ENCODE measurements around the gene FGD3.

The FGD3 gene

DNA sequence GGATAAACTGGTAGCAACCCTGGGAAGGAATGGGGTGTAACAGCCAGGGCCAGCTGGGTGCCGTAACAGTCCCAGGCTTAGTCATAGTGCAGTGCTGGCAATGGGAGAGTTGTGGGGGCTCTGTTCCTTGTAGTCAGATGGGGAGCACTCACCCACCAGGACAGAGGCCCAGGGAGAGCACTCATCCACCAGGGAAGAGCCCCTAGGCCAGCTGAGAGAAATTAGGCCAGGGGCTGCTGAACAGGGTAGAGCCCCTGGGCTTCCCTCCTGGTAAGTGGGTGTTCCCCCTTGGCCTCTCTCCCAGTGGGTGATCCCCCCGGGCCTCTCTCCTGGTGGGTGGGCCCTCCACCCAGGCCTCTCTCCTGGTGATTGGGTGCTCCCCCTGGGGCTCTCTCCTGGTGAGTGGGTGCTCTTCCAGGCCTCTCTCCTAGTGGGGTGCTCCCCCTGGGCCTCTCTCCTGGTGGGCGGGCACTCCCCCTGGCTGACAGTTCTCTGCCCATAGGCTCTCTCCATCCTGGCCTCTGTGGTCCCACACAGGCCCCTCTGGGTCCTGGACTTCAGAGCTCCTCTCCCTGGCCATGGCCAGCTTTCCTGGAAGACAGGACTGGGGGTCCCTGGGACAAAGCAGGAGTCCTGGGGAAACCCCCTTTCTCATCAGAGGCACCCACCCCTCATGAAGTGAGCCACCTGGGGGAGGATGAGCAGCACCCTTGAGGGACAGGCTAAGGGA lies 13.4 kb downstream of the FGD3 start:
- no peak for DNase-seq

DNA sequence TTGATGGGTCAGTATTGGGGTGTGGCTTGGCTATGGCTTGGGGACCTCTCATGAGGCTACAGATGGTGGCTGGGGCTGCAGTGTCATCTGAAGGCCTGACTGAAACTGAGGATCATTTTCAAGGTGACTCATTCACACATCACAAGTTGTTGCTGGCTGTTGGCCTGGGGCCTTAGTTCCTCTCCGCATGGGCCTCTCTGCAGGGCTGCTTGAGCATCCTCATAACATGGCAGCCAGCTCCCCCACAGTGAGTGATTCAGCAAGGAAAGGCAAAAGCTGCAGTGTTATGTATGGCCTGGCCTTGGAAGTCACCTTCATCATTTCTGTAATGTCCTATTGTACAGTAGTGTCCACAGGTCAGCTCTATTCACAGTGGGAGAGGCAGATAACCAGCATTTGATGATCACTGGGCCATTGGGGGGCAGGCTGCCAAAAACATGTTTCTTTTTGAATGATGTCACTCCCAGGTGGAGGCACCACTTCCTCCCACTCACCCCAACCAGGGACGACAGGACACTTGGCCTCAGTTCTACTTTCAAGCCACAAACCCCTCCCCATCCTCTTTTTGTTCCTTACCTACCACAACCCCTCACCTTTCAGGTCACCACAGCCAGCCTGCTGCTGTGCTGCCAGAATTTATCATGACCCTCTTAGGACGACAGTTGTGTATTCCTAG lies 14.4 kb downstream of the FGD3 start:
- no peak for DNase-seq

DNA sequence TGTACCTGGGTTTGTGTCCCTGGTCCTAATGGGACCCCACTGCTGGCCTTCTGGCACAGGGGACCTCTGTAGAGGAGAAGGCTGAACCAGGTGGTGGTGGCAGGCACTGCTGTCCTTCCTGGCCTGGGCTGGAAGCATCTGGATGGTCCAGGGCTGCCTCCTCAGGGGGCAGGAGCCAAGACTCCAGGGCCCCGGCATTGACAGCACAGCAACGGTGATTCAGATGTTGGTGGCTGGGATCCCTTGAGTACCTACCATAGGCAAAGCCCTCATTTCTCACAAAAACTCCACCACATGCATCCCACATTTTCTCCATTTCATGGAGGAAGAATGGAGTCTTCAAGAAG lies 15.0 kb downstream of the FGD3 start:
- no peak for DNase-seq

DNA sequence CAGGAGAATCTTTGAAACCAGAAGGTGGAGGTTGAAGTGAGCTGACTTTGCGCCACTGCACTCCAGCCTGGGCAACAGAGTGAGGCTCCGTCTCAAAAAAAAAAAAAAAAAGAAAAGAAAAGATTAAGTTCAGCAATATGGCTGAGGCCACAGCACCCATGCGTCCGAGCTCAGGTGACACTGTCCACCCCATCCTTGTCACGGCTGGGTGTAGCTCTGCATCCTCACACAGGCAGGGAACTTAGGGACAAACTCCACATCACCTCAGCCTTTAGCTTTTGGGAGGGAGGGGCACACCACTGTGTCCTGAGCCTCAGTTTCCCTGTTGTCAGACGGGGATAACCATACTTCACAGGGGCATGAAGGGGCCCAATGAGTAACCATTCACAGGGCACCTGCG lies 15.5 kb downstream of the FGD3 start:
- no peak for DNase-seq

DNA sequence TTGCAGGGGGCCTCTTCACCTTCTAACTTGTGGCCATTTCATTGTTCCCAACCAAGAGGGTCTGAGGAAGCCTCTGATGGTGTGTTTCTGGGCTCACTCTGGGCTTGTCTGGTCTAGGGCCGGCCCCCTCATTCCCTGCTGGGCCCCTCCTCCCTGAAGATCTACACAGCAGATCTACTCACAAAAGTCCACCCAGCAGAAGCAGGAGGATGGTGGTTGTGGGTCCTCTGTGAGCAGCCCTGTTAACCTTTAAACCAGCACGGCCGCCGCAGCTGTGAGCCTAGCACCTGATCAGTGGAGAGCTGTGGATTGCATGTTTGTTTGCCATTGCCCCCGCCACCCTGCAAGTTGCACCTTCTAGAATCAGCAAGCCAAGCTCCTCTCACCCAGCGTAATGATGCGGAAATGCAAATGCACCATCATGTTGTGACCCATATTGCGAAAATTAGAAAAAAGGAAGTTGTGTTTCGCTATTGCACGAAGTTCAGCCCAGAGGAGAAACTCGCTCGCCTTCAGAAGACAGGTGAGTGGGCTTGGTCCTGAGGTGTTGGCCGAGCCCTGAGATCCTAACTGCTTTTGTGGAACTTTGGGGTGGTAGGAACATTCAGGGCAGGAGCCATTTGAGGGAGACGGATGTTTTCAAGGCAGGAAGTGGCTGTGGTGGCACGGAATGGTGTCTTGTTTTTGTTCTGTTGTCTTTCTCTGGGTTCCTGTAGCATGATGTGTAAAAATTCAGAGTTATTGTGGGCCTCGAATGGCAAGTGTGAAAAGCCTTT lies 16.7 kb downstream of the FGD3 start:
- no peak for DNase-seq

DNA sequence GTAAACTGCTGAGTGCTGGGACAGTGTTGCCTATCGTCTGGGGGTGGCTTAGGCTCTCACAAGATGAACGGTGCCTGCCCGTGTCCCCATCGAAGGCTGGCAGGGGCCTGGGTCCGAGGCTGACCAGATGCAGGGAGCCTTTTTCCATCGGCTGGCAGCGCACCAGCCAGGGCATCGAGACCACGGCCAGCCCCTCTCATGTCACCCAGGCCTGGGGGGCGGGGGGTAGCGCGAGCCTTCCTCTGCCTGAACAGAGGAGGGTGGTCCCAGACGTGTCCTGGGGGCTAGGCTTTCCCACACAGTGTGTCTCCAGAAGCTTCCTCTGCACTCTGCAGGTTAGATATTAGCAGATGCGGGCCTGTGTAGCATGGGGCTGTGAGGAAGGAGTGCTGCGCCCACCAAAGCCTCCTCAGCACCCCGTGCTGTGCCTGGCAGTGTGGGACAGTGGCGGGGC lies 17.3 kb downstream of the FGD3 start:
- no peak for DNase-seq

DNA sequence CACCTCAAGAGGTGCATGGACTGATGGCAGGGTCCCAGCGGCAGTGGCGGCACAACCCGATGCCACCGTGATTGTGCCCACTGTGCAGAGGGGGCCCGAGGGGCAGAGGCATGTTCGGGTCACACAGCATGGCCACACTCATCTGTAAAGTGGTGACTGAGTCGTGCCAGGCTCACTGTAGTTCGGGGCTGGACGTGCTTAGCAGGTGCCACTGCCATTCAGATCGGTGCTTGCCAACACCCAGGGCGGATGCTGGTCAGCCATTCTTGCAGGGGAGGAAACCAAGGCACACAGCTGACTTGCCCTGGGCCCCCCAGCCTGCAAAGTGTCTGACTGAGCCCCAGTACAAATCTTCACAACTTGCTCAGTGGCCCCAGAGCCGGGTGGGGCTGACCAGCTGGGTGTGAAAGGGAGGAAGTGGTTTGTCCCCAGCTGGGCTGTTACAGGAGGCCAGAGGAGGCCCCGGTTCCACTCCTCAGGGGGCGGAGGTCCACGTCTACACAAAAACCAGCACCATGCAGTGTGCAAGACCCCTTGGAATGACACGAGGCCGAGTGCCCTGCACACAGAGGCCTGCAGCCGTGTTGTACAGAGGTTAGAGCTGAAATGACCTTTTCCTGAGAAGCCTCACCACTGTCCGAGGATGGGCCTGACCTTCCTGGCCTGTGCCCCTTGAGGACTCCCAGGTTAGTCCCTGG lies 17.9 kb downstream of the FGD3 start:
- no peak for DNase-seq

DNA sequence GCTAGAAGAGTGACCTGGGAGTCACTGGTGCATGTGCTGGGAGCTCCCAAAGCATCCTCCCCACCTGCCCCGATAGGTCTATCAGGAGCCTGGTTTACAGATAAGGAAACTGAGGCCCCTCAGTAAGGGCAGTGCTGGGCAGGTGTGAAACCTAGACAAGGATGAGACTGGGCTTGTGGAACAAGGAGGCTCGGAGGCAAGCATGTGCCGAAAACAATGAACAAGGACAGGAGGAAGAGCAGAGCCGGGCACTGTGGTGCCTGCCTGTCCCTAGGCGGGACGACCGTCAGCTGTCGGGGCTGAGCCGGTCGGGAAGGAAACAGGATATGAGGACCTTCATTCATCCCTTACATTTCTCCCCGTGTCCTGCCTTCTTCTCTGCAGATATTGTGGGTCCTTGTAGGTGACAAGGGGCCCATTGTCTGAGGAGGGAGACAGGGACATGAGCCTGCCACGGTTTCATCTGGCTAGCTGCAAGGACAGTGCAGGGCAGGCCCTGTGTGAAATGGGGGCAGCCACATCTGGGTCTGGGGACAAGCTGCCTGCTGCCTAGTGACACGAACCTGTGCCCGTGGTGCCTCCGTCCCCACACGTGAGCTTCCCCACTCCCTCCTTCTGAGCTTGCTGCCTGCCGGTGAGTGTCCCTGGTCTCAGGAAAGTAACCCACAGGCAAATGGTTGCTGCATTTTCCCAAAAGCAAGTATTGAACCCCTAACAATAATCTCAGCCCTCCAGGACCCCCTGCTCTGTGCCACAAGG lies 18.6 kb downstream of the FGD3 start:
- no peak for DNase-seq

DNA sequence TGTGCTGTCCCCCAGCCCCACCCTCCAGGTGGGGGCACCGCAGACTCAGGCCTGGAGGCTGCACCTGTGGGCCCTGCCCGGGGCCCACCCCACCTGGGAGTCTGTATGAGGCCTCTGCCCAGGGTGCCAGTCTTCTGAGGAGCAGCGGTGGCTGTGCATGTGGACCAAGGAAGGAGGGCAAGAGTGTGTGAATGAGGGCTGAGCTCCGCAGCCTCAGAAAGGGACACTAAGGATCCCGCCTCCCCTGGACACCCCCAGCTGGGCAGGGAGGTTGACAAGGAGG lies 19.1 kb downstream of the FGD3 start:
- no peak for DNase-seq

GRCh38 chr9:92968081-92968480 lies 20.8 kb downstream of the FGD3 start:
- DNase-seq, result no peak

DNA sequence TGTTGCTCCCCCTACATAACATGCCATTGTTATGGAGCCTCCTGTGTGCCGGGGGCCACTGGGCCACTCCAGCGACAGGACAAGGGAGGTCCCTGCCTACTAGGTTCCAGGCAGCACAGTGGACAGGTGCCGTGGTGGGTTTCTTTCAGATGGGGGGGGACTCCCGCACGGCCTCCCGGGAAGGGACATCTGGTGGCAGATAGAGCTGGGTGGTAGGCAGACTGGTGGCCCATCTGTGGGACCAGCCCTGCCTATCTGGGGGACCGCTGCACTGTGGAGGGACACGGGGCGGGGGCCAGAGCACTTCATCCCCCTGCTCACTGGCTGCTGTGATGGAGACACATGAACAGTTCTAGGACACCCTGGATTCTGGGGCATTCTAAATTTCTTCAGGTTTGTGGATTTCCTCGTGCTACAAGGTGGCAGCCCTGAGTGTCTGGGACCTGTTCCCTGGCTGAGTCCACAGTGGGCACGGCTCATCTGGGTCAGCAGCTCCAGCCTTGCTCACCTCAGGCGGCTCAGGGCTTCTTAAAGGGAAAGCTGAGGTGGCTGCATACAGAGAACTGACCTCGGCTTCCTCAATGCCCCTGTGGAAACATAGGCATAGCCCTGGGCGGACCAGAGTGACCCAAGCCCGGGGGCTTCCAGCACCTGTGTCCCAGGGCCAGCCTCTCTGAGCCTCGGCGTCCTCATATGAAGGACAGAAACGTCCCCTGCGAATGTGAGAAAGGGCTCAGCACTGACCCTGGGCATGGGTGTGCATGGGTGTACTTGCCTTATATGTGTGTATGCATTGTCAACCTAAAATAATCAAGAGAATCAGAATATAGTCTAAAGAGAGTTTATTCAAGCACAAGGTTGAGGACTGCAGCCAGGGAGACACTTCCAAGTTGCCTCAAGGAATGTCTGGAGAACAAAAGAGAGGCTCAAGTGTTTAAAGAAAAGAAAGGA lies 22.5 kb downstream of the FGD3 start:
- no peak for DNase-seq

- DNase-seq, result peak in 1 of 2 experiments; percentile 12
Observed at GRCh38 chr9:92970467-92970923, 23.2 kb downstream of the FGD3 start.

DNA sequence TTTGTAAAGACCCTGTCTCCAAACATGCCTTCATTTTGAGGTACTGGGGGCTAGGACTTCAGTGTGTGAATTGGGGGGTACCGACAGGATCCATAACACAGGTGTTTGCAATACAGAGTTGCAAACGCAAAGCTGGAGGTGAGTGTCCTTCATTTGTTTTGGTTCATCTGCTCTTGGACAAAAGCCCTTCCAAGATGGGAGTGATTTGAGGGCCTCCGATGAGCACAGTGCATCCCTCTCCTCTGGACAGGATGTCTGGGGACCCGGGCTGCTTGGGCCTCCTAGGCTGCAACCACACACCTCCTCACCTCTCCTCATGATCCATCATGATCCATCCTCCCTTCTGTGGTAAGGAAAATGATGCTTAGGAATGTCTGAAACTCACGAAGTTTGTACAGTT lies 23.8 kb downstream of the FGD3 start:
- no peak for DNase-seq

GRCh38 chr9:92971776-92972175 lies 24.5 kb downstream of the FGD3 start:
- no peak for DNase-seq

GRCh38 chr9:92973700-92974099 lies 26.4 kb downstream of the FGD3 start:
- DNase-seq, result no peak

DNA sequence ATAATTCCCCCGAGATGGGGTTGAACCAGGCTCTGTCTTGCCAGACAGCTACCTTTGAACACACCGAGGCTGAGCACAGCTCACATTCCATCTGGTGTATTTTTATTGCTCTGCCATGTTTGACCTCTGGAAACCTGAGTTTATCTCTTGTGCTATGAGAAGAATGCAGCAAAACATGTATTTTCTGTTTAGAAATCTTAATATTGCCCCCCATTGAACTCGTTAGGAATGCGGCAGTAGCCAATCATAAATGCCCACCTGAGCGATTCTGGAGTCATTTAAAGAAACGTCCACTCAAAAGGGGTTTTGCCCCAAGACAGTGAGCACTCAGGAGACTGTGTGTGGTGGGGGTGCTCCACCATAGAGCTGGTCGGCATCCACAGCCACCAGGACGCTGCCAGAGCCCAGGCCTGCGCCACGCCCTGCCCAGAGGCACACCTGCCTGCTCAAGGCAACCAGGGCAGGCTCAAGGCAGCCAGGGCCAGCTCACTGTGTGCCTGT lies 26.9 kb downstream of the FGD3 start:
- no peak for DNase-seq

- DNase-seq, result no peak
Observed at GRCh38 chr9:92974761-92975755, 27.7 kb downstream of the FGD3 start.

GRCh38 chr9:92976431-92976830 lies 29.1 kb downstream of the FGD3 start:
- DNase-seq, result no peak

- DNase-seq, result no peak
Observed at GRCh38 chr9:92977279-92977678, 30.0 kb downstream of the FGD3 start.

DNA sequence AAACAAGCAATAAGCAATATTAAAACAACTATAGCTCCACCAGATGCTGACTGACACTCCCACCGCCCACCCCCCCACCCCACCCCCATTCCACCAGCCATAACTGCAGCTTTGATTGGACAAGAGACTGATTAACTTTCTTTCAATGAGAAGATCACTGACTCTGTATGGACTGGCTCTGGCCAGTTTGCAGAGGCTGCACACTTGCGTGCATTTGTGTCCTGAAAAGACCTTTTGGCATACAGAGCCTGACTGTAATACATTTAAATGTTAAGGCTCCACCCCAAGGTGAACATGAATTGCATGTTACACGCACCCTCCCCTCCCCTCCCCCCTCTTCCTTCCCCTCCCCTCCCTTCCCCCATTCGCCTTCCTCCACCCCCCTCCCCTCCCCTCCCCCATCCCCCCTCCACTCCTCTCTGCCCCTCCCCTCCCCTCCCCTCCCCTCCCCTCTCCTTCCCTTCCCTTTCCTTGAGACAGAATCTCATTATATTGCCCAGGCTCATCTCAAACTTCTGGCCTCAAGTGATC lies 31.1 kb downstream of the FGD3 start:
- DNase-seq, result no peak

Data from SW 1271 (cell line).